Lower lobe of right lung (tissue), 2 donors: Measurements from ENCODE around the gene ADAMTSL4. TPM values are rescaled to one million over a fixed set of nuclear protein-coding genes. Genes with fewer than 3 reads are reported as not detected.
"Not testable (repeated sequence)": the region's sequence is repeated elsewhere in the genome, so short reads cannot be mapped to it uniquely, and the experiment has no call there.

Experiments
- ATAC-seq, 2 donors: fragments of 200-7000 bp; cut with Tn5 transposase; one replicate each; pipeline ENCODE4 v1.9.1; 2020 to 2022; ENCODE audit warnings: mild to moderate bottlenecking in 2 of 2, moderate library complexity in 2 of 2
- DNase-seq: peaks from one replicate; pipeline ENCODE4 v3.0.0-alpha.2; 2020
- H3K27ac ChIP-seq: fragments of 200-600 bp; one replicate; pipeline ENCODE4 v1.8.0; 2022
- H3K27me3 ChIP-seq: fragments of 200-600 bp; one replicate; pipeline ENCODE4 v1.8.0; 2022; ENCODE audit warnings: low read depth
- H3K36me3 ChIP-seq: fragments of 200-600 bp; one replicate; pipeline ENCODE4 v1.8.0; 2022; ENCODE audit warnings: mild to moderate bottlenecking
- H3K4me1 ChIP-seq: fragments of 200-600 bp; one replicate; pipeline ENCODE4 v1.8.0; 2022
- H3K4me3 ChIP-seq: fragments of 200-600 bp; one replicate; pipeline ENCODE4 v1.8.0; 2022; ENCODE audit warnings: mild to moderate bottlenecking
- H3K9me3 ChIP-seq: fragments of 200-600 bp; one replicate; pipeline ENCODE4 v1.8.0; 2022
- CTCF ChIP-seq: fragments of 200-600 bp; IDR thresholded peaks from one replicate; pipeline ENCODE4 v1.8.0; 2022; ENCODE audit warnings: antibody characterized with exemption, mild to moderate bottlenecking
- intact Hi-C: fragments of 100-400 bp; cut with DNase I; formaldehyde crosslinking; loops from one replicate; pipeline ENCODE4 v1.11.0; 2022
- total RNA-seq: library from RNA; stranded (reverse); fragmentation: NEBNext Ultra II Directional; extraction: Animal tissue kit (Norgen Biotek cat#: 25700); gene quantifications from one replicate; pipeline ENCODE4 v1.2.1, GENCODE V29; 2021
- donor health status: DM: no; HTN: yes; CAD: no; lungs with severe emphysema.

ADAMTSL4 gene
- total RNA-seq, 1 donor from 2014 or later = 164 TPM

- Histone ChIP-seq H3K27me3 (no peaks in the 10 kb centered on the region), H3K4me3 (peak overlapping the region; percentile 51), H3K27ac (peak overlapping the region; percentile 99), H3K4me1 (peaks cover 100% of the 10 kb centered on the region), H3K36me3 (peaks cover 31% of the 10 kb centered on the region), H3K9me3 (no peaks in the 10 kb centered on the region)
- intact Hi-C loops = no loop called here
- DNase-seq (no peak), ATAC-seq (peak; percentile 3 to 12)
- TF ChIP-seq CTCF = no peak
Measured at GRCh38 chr1:150568594-150568966, 19.4 kb downstream of the ADAMTSL4 start.

GRCh38 chr1:150572918-150573647, 23.9 kb downstream of the ADAMTSL4 start:
- intact Hi-C loops = loop anchor here (10.0 kb wide), 1 partner anchor 52 kb away; the partner anchor contains the start of gene ENSA
- DNase-seq (no peak), ATAC-seq (no peak)
- no peaks in the 10 kb centered on the region for H3K9me3 ChIP-seq
- peak overlapping the region; percentile 99 for H3K27ac ChIP-seq
- no peak for TF ChIP-seq CTCF
- no peaks in the 10 kb centered on the region for H3K27me3 ChIP-seq
- peak overlapping the region; percentile 96 for H3K4me3 ChIP-seq
- peaks cover 80% of the 10 kb centered on the region for H3K4me1 ChIP-seq
- peaks cover 75% of the 10 kb centered on the region for H3K36me3 ChIP-seq

DNA sequence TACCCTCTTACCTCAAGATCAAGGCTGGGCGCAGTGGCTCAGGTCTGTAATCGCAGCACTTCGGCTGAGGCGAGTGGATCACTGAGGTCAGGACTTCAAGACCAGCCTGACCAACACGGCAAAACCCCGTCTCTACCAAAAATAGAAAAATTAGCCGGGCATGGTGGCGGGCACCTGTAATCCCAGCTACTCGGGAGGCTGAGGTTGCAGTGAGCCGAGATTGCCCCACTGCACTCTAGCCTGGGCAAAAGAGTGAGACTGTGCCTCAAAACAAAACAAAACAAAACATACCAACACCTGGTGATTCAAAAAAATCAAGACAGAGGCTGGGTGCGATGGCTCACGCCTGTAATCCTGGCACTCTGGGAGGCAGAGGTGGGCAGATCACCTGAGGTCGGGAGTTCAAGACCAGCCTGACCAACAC, 24.5 kb downstream of the ADAMTSL4 start:
- not testable (repeated sequence) for DNase-seq, ATAC-seq, H3K27me3 ChIP-seq, H3K9me3 ChIP-seq
- Histone ChIP-seq H3K27ac (peak overlapping the region; percentile 99), H3K36me3 (peaks cover 75% of the 10 kb centered on the region), H3K4me3 (peak overlapping the region; percentile 96), H3K4me1 (peaks cover 74% of the 10 kb centered on the region)
- intact Hi-C loops = loop anchor here (10.0 kb wide), 1 partner anchor 51 kb away; the partner anchor contains the start of gene ENSA

GRCh38 chr1:150574260-150575071, 25.3 kb downstream of the ADAMTSL4 start:
- Histone ChIP-seq H3K4me1 (peaks cover 66% of the 10 kb centered on the region), H3K36me3 (peaks cover 75% of the 10 kb centered on the region)
- TF ChIP-seq CTCF = no peak

GRCh38 chr1:150575072-150575489, 25.9 kb downstream of the ADAMTSL4 start:
- DNase-seq (no peak), ATAC-seq (no peak)
- H3K4me3 ChIP-seq = peak overlapping the region; percentile 96
- no peaks in the 10 kb centered on the region for H3K9me3 ChIP-seq
- H3K27ac ChIP-seq = peak overlapping the region; percentile 99
- intact Hi-C loops = loop anchor here (10.0 kb wide), 1 partner anchor 50 kb away; the partner anchor contains the start of gene ENSA
- peaks cover 63% of the 10 kb centered on the region for H3K4me1 ChIP-seq
- TF ChIP-seq CTCF = no peak
- H3K36me3 ChIP-seq = peaks cover 75% of the 10 kb centered on the region
- no peaks in the 10 kb centered on the region for H3K27me3 ChIP-seq

More at GRCh38 chr1:150574260-150575071, 25.3 kb downstream of the ADAMTSL4 start:
- H3K27me3 ChIP-seq = no peaks in the 10 kb centered on the region
- ATAC-seq (no peak), DNase-seq (no peak)
- H3K27ac ChIP-seq = peak overlapping the region; percentile 99
- intact Hi-C loops = loop anchor here (10.0 kb wide), 1 partner anchor 50 kb away; the partner anchor contains the start of gene ENSA
- H3K4me3 ChIP-seq = peak overlapping the region; percentile 96
- no peaks in the 10 kb centered on the region for H3K9me3 ChIP-seq
